A673 (cell line): Measurements from ENCODE around the gene LUZP1. TPM values are rescaled to one million over a fixed set of nuclear protein-coding genes. Genes with fewer than 3 reads are reported as not detected.

Source experiments
- Bru-seq: library from RNA; stranded (reverse); fragments of 400-500 nt; gene quantifications from one replicate; lab custom pipeline; 2021; lab: Mats Ljungman, UMichigan
- BruChase-seq, 2 experiments: library from RNA; stranded (reverse); fragments of 400-500 nt; gene quantifications; one replicate each; lab custom pipeline; 2021; lab: Mats Ljungman, UMichigan
- BruUV-seq: library from RNA; stranded (reverse); fragments of 400-500 nt; replicated peaks from 2 replicates; lab custom pipeline; 2021; lab: Mats Ljungman, UMichigan
- CTCF ChIA-PET: fragments of 300-600 bp; sonication (Branson Sonifier 250); formaldehyde crosslinking; loops from one replicate; lab custom pipeline; 2022; ENCODE audit warnings: antibody characterized with exemption; lab: Charles Lee
- POLR2A ChIA-PET: fragments of 300-600 bp; sonication (Branson Sonifier 250); formaldehyde crosslinking; loops from one replicate; lab custom pipeline; 2022; ENCODE audit warnings: antibody characterized with exemption; ENCODE audit not compliant: low non-redundant PET; lab: Charles Lee
- DNase-seq: peaks from one replicate; pipeline ENCODE4 v3.0.0-alpha.2; 2015; ENCODE audit warnings: low spot score
- H3K27ac ChIP-seq: fragments of 200-600 bp; sonication (generic); 2 replicates; pipeline ENCODE4 v1.5.1; 2016; ENCODE audit warnings: mixed run types, low read depth, mild to moderate bottlenecking, mixed read lengths, antibody characterized with exemption, low read length; ENCODE audit not compliant: poor library complexity, severe bottlenecking
- H3K27me3 ChIP-seq: fragments of 200-600 bp; sonication (generic); replicated peaks from 2 replicates; pipeline ENCODE4 v1.6.1; 2017; ENCODE audit warnings: mixed run types, low read depth, mild to moderate bottlenecking, mixed read lengths, antibody characterized with exemption, low read length; ENCODE audit not compliant: insufficient read depth, poor library complexity
- H3K36me3 ChIP-seq: fragments of 200-600 bp; sonication (generic); 2 replicates; pipeline ENCODE4 v1.6.1; 2016; ENCODE audit warnings: mixed run types, mild to moderate bottlenecking, mixed read lengths, antibody characterized with exemption, low read length; ENCODE audit not compliant: insufficient read depth, poor library complexity, severe bottlenecking
- H3K4me1 ChIP-seq: fragments of 200-600 bp; sonication (generic); 2 replicates; pipeline ENCODE4 v1.6.1; 2017; ENCODE audit warnings: mixed run types, mild to moderate bottlenecking, mixed read lengths, antibody characterized with exemption, low read length; ENCODE audit not compliant: insufficient read depth, poor library complexity, severe bottlenecking
- H3K4me3 ChIP-seq: fragments of 200-600 bp; sonication (generic); 2 replicates; pipeline ENCODE4 v1.5.1; 2016; ENCODE audit warnings: low read depth, mixed run types, mild to moderate bottlenecking, mixed read lengths, low read length; ENCODE audit not compliant: poor library complexity, severe bottlenecking
- H3K9me3 ChIP-seq: fragments of 200-600 bp; sonication (generic); 2 replicates; pipeline ENCODE4 v1.6.1; 2016; ENCODE audit warnings: mixed run types, low read depth, mild to moderate bottlenecking, mixed read lengths, antibody characterized with exemption, low read length; ENCODE audit not compliant: poor library complexity, severe bottlenecking
- CTCF ChIP-seq: fragments of 300-800, 200-600 bp; sonication (generic); conservative IDR thresholded peaks from 2 replicates; pipeline ENCODE4 v1.5.1; 2017; ENCODE audit warnings: low read depth, mild to moderate bottlenecking, antibody characterized with exemption, low read length, moderate library complexity, mixed read lengths
- EZH2 ChIP-seq: fragments of 200-600 bp; sonication (generic); IDR thresholded peaks from 2 replicates; pipeline ENCODE4 v1.6.1; 2017; ENCODE audit warnings: borderline replicate concordance, low read depth, mild to moderate bottlenecking, mixed read lengths, antibody characterized with exemption, low read length; ENCODE audit not compliant: poor library complexity, severe bottlenecking
- intact Hi-C: fragments of 100-400 bp; cut with micrococcal nuclease; formaldehyde crosslinking; loops from one replicate; pipeline ENCODE4 v1.10.0; 2022; ENCODE audit not compliant: unreplicated experiment
- long read RNA-seq: library from polyadenylated mRNA; stranded (forward); transcript quantifications from one replicate; pipeline ENCODE4 v2.0.0, GENCODE V29; 2022
- total RNA-seq: library from RNA; stranded (reverse); gene quantifications from 2 replicates; pipeline ENCODE4 v1.2.3, GENCODE V29; 2021

The LUZP1 gene
- total RNA-seq (32.6 and 34.9 TPM in 2 replicates), Bru-seq, nascent RNA (percentile 79 among the genes with signal in this experiment), BruChase-seq, experiment 1, labeled RNA remaining after a 2-hour chase (percentile 85 among the genes with signal in this experiment), BruChase-seq, experiment 2, labeled RNA remaining after a 6-hour chase (percentile 78 among the genes with signal in this experiment)
- long read RNA-seq, full-length matches to known transcripts = 5 of 18 reads
- long read RNA-seq, partial matches to known transcripts = 4 of 18 reads
- long read RNA-seq, other reads (novel, unspliced or antisense) = 9 of 18 reads

- TF ChIP-seq EZH2 (no peak), CTCF (no peak)
- ChIA-PET POLR2A (interaction anchor here (0.6 kb wide), 1 partner anchor 15 kb away, joined by 11 read pairs; no protein-coding TSS in a partner anchor), CTCF (interaction anchor here (0.7 to 1.7 kb wide), 4 partner anchors 10 to 467 kb away, joined by 5 to 10 read pairs (median 7); no protein-coding TSS in a partner anchor)
- Histone ChIP-seq H3K4me3 (peak within 1 kb of the TSS; percentile 90), H3K4me1 (peaks cover 36% of the 10 kb centered on the region), H3K27me3 (no peaks in the 10 kb centered on the region), H3K36me3 (no peaks in the 10 kb centered on the region), H3K27ac (peak within 1 kb of the TSS; percentile 90), H3K9me3 (no peaks in the 10 kb centered on the region)
- DNase-seq = peak; percentile 85
- intact Hi-C loops = loop anchor here (5.0 kb wide), 1 partner anchor 41 kb away; no protein-coding TSS in a partner anchor
- BruUV-seq = no TSS peak
These were observed at the start of gene LUZP1 for GRCh38 chr1:23168445-23169194. Gene LUZP1 (minus strand): TSS chr1:23168856.

- H3K4me1 ChIP-seq = no peaks in the 10 kb centered on the region
- H3K4me3 ChIP-seq = peak within 1 kb of the TSS; percentile 58
- no peak within 1 kb of the TSS for H3K27ac ChIP-seq
- ChIA-PET CTCF (interaction anchor here (0.6 to 1.0 kb wide), 2 partner anchors 186 to 1396 kb away, joined by 3 to 5 read pairs; no protein-coding TSS in a partner anchor), POLR2A (no interaction called here)
- intact Hi-C loops = no loop called here
- TF ChIP-seq EZH2 = peak; percentile 67
- no peak for TF ChIP-seq CTCF
- H3K36me3 ChIP-seq = no peaks in the 10 kb centered on the region
- BruUV-seq = no TSS peak
- DNase-seq = no peak
- H3K27me3 ChIP-seq = peaks cover 14% of the 10 kb centered on the region
- H3K9me3 ChIP-seq = no peaks in the 10 kb centered on the region
These were observed 48.9 kb upstream of the LUZP1 start, which contains the start of gene HTR1D for GRCh38 chr1:23217421-23218115. Gene HTR1D (minus strand): TSS chr1:23217502. CDS start chr1:23194219, 23,283 bp downstream.

DNA sequence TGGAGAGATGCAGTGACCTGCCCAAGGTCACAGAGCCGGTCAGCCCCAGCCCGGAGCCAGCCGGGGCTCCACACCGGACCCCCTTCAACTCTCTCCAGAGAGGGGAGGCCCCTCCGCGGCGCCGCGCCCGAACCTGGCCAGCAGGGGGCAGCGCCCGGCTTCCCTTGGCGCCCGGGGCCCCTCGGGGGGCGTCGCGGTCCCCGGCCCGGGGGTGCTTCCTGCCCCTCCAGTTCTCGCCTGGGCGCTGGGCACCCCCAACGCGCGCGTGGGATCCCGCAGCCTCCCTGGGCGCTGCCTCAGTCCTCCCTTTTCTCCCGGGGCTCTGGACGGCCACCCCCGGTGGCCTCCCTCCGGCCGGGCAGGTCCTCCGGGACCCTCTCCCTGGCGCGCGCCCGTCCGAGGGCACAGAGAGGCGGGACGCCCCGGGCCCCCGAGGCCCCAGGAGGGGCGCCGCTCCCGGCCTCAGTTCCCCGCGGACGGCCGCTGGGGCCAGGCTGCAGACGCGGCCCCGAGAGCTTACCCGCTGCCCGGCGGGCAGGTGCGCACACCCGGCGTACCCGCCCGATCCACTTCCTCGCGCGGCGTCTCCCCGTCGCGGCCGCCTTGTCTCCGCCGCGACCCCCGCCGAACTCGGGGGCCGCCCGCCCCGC lies 48.2 kb upstream of the LUZP1 start:
- TF ChIP-seq CTCF (peak; percentile 69), EZH2 (no peak)
- Histone ChIP-seq H3K4me1 (no peaks in the 10 kb centered on the region), H3K4me3 (peak overlapping the region; percentile 58), H3K27ac (no peak overlapping the region), H3K27me3 (peaks cover 14% of the 10 kb centered on the region), H3K36me3 (no peaks in the 10 kb centered on the region), H3K9me3 (no peaks in the 10 kb centered on the region)
- peak; percentile 38 for DNase-seq
- CTCF ChIA-PET = interaction anchor here (1.0 kb wide), 1 partner anchor 187 kb away, joined by 5 read pairs; no protein-coding TSS in a partner anchor
- POLR2A ChIA-PET = no interaction called here
- BruUV-seq = no TSS peak
- intact Hi-C loops = no loop called here
